CD4-positive, alpha-beta T cell (primary cell): ENCODE results near the gene MCEE. TPM values are rescaled to one million over a fixed set of nuclear protein-coding genes. Genes with fewer than 3 reads are reported as not detected.
A peak's percentile ranks its signal among the peaks of the same experiment; 100 is the strongest.

ENCODE experiments used
- ATAC-seq: fragments of 200-7000 bp; cut with Tn5 transposase; one replicate; pipeline ENCODE4 v1.10.0; 2022; ENCODE audit warnings: mild to moderate bottlenecking; ENCODE audit not compliant: poor library complexity
- CTCF ChIA-PET: fragments of 350-600 bp; sonication (Branson Sonifier 250); formaldehyde crosslinking; loops from one replicate; lab custom pipeline; 2021; ENCODE audit warnings: antibody characterized with exemption, inconsistent platforms; lab: Charles Lee
- POLR2A ChIA-PET: fragments of 350-600 bp; sonication (Branson Sonifier 250); formaldehyde crosslinking; loops from one replicate; lab custom pipeline; 2021; ENCODE audit warnings: antibody characterized with exemption, inconsistent platforms; lab: Charles Lee
- DNase-seq, 14 experiments: peaks; one replicate each; pipeline ENCODE4 v3.0.0-alpha.2; 2013 to 2020; ENCODE audit warnings: mixed read lengths in 2 of 14
- H3K27ac ChIP-seq, 2 donors: one replicate each; pipeline versions ENCODE4 v1.5.1 to v1.7.0; 2013; ENCODE audit warnings: low read length in 2 of 2, low read depth in 1 of 2, mild to moderate bottlenecking in 1 of 2
- H3K27me3 ChIP-seq, 2 experiments: 1 replicate in 1 of 2; 2 replicates in 1 of 2; pipeline versions ENCODE4 v1.6.1 to v1.7.0; 2013; ENCODE audit warnings: low read length in 2 of 2, control low read depth in 1 of 2, mild to moderate bottlenecking in 1 of 2, moderate library complexity in 1 of 2; ENCODE audit not compliant: insufficient read depth in 2 of 2, control insufficient read depth in 1 of 2
- H3K36me3 ChIP-seq: one replicate; pipeline ENCODE4 v1.6.1; 2013; ENCODE audit warnings: low read length, control low read depth; ENCODE audit not compliant: insufficient read depth
- H3K4me1 ChIP-seq: one replicate; pipeline ENCODE4 v1.6.1; 2013; ENCODE audit warnings: low read length, control low read depth; ENCODE audit not compliant: insufficient read depth
- H3K4me3 ChIP-seq: one replicate; pipeline ENCODE4 v1.5.1; 2013; ENCODE audit warnings: mild to moderate bottlenecking, low read length, moderate library complexity
- H3K9me3 ChIP-seq, 2 experiments: 1 replicate in 1 of 2; 2 replicates in 1 of 2; pipeline versions ENCODE4 v1.6.1 to v1.7.0; 2013; ENCODE audit warnings: low read length in 2 of 2, mild to moderate bottlenecking in 2 of 2, control low read depth in 1 of 2, moderate library complexity in 1 of 2; ENCODE audit not compliant: control insufficient read depth in 1 of 2, insufficient read depth in 1 of 2
- H3K27ac Mint-ChIP-seq: one replicate; pipeline ENCODE4 v1.8.0; 2020; ENCODE audit warnings: mixed read lengths
- H3K27me3 Mint-ChIP-seq: one replicate; pipeline ENCODE4 v1.8.0; 2021; ENCODE audit warnings: mixed read lengths
- H3K36me3 Mint-ChIP-seq: one replicate; pipeline ENCODE4 v1.8.0; 2021; ENCODE audit warnings: low read depth, mixed read lengths
- H3K4me1 Mint-ChIP-seq: one replicate; pipeline ENCODE4 v1.8.0; 2021; ENCODE audit warnings: low read depth, mixed read lengths
- H3K4me3 Mint-ChIP-seq: one replicate; pipeline ENCODE4 v1.8.0; 2020; ENCODE audit warnings: mild to moderate bottlenecking, mixed read lengths
- H3K9me3 Mint-ChIP-seq: one replicate; pipeline ENCODE4 v1.8.0; 2020; ENCODE audit warnings: mixed read lengths
- CTCF ChIP-seq: fragments of 200-600 bp; IDR thresholded peaks from one replicate; pipeline ENCODE4 v1.8.0; 2022; ENCODE audit warnings: antibody characterized with exemption, mild to moderate bottlenecking
- intact Hi-C, 2 experiments: fragments of 100-400 bp; cut with DNase I in 1 of 2; cut with micrococcal nuclease in 1 of 2; formaldehyde crosslinking; loops; one replicate each; pipeline versions ENCODE4 v1.15.1 to v1.9.0; 2023 to 2025; cut with DNase I, micrococcal nuclease
- total RNA-seq, 174 experiments: library from RNA in 2 of 174; stranded (reverse) in 2 of 174; gene quantifications; one replicate each; pipeline ENCODE4 v1.2.3 and lab custom pipeline; 2021 to 2026

The MCEE gene
- total RNA-seq, 2 experiments from 2014 or later = 4.3 to 8.0 TPM

GRCh38 chr2:71156573-71156972 lies 26.5 kb upstream of the MCEE start:
- Histone ChIP-seq H3K27ac (no peak overlapping the region), H3K4me3 (no peak overlapping the region), H3K27me3 (no peaks in the 10 kb centered on the region), H3K9me3 (no peaks in the 10 kb centered on the region), H3K36me3 (no peaks in the 10 kb centered on the region), H3K4me1 (peaks cover 10% of the 10 kb centered on the region)
- Mint-ChIP-seq H3K27ac (no peak overlapping the region), H3K4me3 (no peak overlapping the region), H3K9me3 (no peaks in the 10 kb centered on the region), H3K27me3 (peaks cover 17% of the 10 kb centered on the region), H3K36me3 (peaks cover 8% of the 10 kb centered on the region), H3K4me1 (peaks cover 7% of the 10 kb centered on the region)
- ChIA-PET POLR2A (no interaction called here), CTCF (no interaction called here)
- no peak for ATAC-seq
- no peak for DNase-seq
- TF ChIP-seq CTCF = no peak
- intact Hi-C loops = loop anchor here in 1 of 2 experiments (5.0 kb wide), 1 partner anchor 121 kb away; no protein-coding TSS in a partner anchor

- intact Hi-C loops = loop anchor here in 1 of 2 experiments (5.0 kb wide), 1 partner anchor 121 kb away; no protein-coding TSS in a partner anchor
- Histone ChIP-seq H3K4me1 (peaks cover 10% of the 10 kb centered on the region), H3K27me3 (no peaks in the 10 kb centered on the region), H3K36me3 (peaks cover 5% of the 10 kb centered on the region), H3K4me3 (no peak overlapping the region), H3K27ac (no peak overlapping the region), H3K9me3 (no peaks in the 10 kb centered on the region)
- ATAC-seq = no peak
- no peak for DNase-seq
- Mint-ChIP-seq H3K4me3 (no peak overlapping the region), H3K9me3 (no peaks in the 10 kb centered on the region), H3K4me1 (peaks cover 7% of the 10 kb centered on the region), H3K27ac (no peak overlapping the region), H3K27me3 (peaks cover 17% of the 10 kb centered on the region), H3K36me3 (peaks cover 8% of the 10 kb centered on the region)
- no peak for TF ChIP-seq CTCF
- ChIA-PET POLR2A (no interaction called here), CTCF (interaction anchor here (1.5 kb wide), 1 partner anchor 354 kb away, joined by 3 read pairs; no protein-coding TSS in a partner anchor)
These were observed 25.8 kb upstream of the MCEE start for GRCh38 chr2:71155846-71156245.

GRCh38 chr2:71154798-71155197 lies 24.8 kb upstream of the MCEE start:
- DNase-seq = peak in 4 of 14 experiments; percentile 2 to 31 (median 8)
- peaks cover 14% of the 10 kb centered on the region for H3K27me3 Mint-ChIP-seq
- ATAC-seq = no peak
- H3K27ac Mint-ChIP-seq = no peak overlapping the region
- H3K36me3 ChIP-seq = peaks cover 16% of the 10 kb centered on the region
- H3K9me3 ChIP-seq = no peaks in the 10 kb centered on the region
- no peaks in the 10 kb centered on the region for H3K27me3 ChIP-seq
- no peak overlapping the region for H3K4me3 ChIP-seq
- peaks cover 16% of the 10 kb centered on the region for H3K36me3 Mint-ChIP-seq
- intact Hi-C loops = loop anchor here in 1 of 2 experiments (5.0 kb wide), 1 partner anchor 123 kb away; no protein-coding TSS in a partner anchor
- H3K4me3 Mint-ChIP-seq = no peak overlapping the region
- ChIA-PET POLR2A (interaction anchor here (1.5 kb wide), 1 partner anchor 24 kb away, joined by 3 read pairs; no protein-coding TSS in a partner anchor), CTCF (interaction anchor here (1.5 kb wide), 1 partner anchor 356 kb away, joined by 3 read pairs; no protein-coding TSS in a partner anchor)
- peaks cover 10% of the 10 kb centered on the region for H3K4me1 ChIP-seq
- no peak overlapping the region for H3K27ac ChIP-seq
- TF ChIP-seq CTCF = no peak
- H3K4me1 Mint-ChIP-seq = peaks cover 7% of the 10 kb centered on the region
- H3K9me3 Mint-ChIP-seq = no peaks in the 10 kb centered on the region
